ENCODE measurements around the gene RNF227. TPM values are rescaled to one million over a fixed set of nuclear protein-coding genes. Genes with fewer than 3 reads are reported as not detected.
A peak's percentile ranks its signal among the peaks of the same experiment; 100 is the strongest.

Gene RNF227
- total RNA-seq, 1 experiment from 2014 or later, result 0.83 TPM

- no peak for TF ChIP-seq AFF4 (CRISPR knock-in tag; IDR thresholded peaks at IDR 0.05; ENCODE audit: borderline replicate concordance)
- no peak for TF ChIP-seq ESRRA (CRISPR knock-in tag; IDR thresholded peaks at IDR 0.05; ENCODE audit: borderline replicate concordance)
Observed at GRCh38 chr17:7894226-7894625, 21.9 kb downstream of the RNF227 start (continued).

- H3K36me3 Mint-ChIP-seq, result peaks cover 19% of the 10 kb centered on the region; the same call in 1 of the 2 replicates
- CTCF ChIA-PET, result interaction anchor here (0.8 kb wide), 1 partner anchor 95 kb away, joined by 3 read pairs; no protein-coding TSS in a partner anchor
- DNase-seq (ENCODE audit: low spot score), result no peak
Observed at GRCh38 chr17:7893187-7893880, 22.8 kb downstream of the RNF227 start.

GRCh38 chr17:7889166-7889955 lies 26.7 kb downstream of the RNF227 start:
- Mint-ChIP-seq H3K27me3 (ENCODE audit: low read depth) (no peaks in the 10 kb centered on the region; the same call in 1 of the 2 replicates), H3K4me3 (no peak overlapping the region), H3K9me3 (no peaks in the 10 kb centered on the region), H3K36me3 (peaks cover 3% of the 10 kb centered on the region; the same call in 1 of the 2 replicates), H3K4me1 (peaks cover 8% of the 10 kb centered on the region), H3K27ac (no peak overlapping the region)
- peak; percentile 46 for ATAC-seq
- CTCF ChIA-PET, result interaction anchor here (1.0 to 1.5 kb wide), 2 partner anchors 32 to 157 kb away, joined by 3 to 4 read pairs; partner anchors contain the start of gene NAA38
- POLR2A ChIA-PET, result no interaction called here
- DNase-seq (ENCODE audit: low spot score), result peak; percentile 55
- TF ChIP-seq NR2C2 (CRISPR knock-in tag; IDR thresholded peaks at IDR 0.05) (no peak; the same call in 1 of the 2 replicates), CDX4 (CRISPR knock-in tag; IDR thresholded peaks at IDR 0.05; ENCODE audit: borderline replicate concordance) (no peak), ZSCAN18 (CRISPR knock-in tag; IDR thresholded peaks at IDR 0.05) (no peak), RORB (CRISPR knock-in tag; IDR thresholded peaks at IDR 0.05) (no peak), ATF3 (CRISPR knock-in tag; conservative IDR thresholded peaks at IDR 0.05) (no peak), EMX1 (CRISPR knock-in tag; IDR thresholded peaks at IDR 0.05) (no peak), FOXK1 (CRISPR knock-in tag; IDR thresholded peaks at IDR 0.05) (no peak), ZNF263 (CRISPR knock-in tag; IDR thresholded peaks at IDR 0.05; ENCODE audit: low read depth) (no peak), NFYB (CRISPR knock-in tag; conservative IDR thresholded peaks at IDR 0.05; ENCODE audit: low read depth) (no peak), ZNF671 (CRISPR knock-in tag; IDR thresholded peaks at IDR 0.05) (no peak)

More at GRCh38 chr17:7893187-7893880, 22.8 kb downstream of the RNF227 start:
- Mint-ChIP-seq H3K27ac (no peak overlapping the region), H3K9me3 (no peaks in the 10 kb centered on the region), H3K27me3 (ENCODE audit: low read depth) (no peaks in the 10 kb centered on the region), H3K4me3 (no peak overlapping the region), H3K4me1 (no peaks in the 10 kb centered on the region)
- TF ChIP-seq CDX4 (CRISPR knock-in tag; IDR thresholded peaks at IDR 0.05; ENCODE audit: borderline replicate concordance), result no peak
- no peak for TF ChIP-seq TCF7 (CRISPR knock-in tag; IDR thresholded peaks at IDR 0.05; ENCODE audit: low read depth)
- TF ChIP-seq AFF4 (CRISPR knock-in tag; IDR thresholded peaks at IDR 0.05; ENCODE audit: borderline replicate concordance), result no peak
- POLR2A ChIA-PET, result no interaction called here
- ATAC-seq, result no peak
